HUES64 (cell line): Measurements from ENCODE around the gene TM4SF5.
"Not testable (repeated sequence)": the region's sequence is repeated elsewhere in the genome, so short reads cannot be mapped to it uniquely, and the experiment has no call there.

Source experiments
- H3K27ac ChIP-seq: 2 replicates; pipeline ENCODE4 v1.7.0; 2013; ENCODE audit warnings: low read depth, low read length, inconsistent platforms
- H3K27me3 ChIP-seq: 2 replicates; pipeline ENCODE4 v1.6.1; 2013; ENCODE audit warnings: mild to moderate bottlenecking, low read length; ENCODE audit not compliant: insufficient read depth
- H3K36me3 ChIP-seq: 2 replicates; pipeline ENCODE4 v1.6.1; 2013; ENCODE audit warnings: mild to moderate bottlenecking, low read length; ENCODE audit not compliant: insufficient read depth
- H3K4me1 ChIP-seq: 2 replicates; pipeline ENCODE4 v1.6.1; 2013; ENCODE audit warnings: mild to moderate bottlenecking, low read length, moderate library complexity; ENCODE audit not compliant: insufficient read depth
- H3K4me3 ChIP-seq: 2 replicates; pipeline ENCODE4 v1.5.1; 2013; ENCODE audit warnings: mild to moderate bottlenecking, low read length, moderate library complexity
- H3K9ac ChIP-seq: 2 replicates; pipeline ENCODE4 v1.6.1; 2013; ENCODE audit warnings: mild to moderate bottlenecking, low read depth, low read length
- H3K9me3 ChIP-seq: 2 replicates; pipeline ENCODE4 v1.6.1; 2013; ENCODE audit warnings: low read depth, low read length; ENCODE audit not compliant: insufficient read depth
- WGBS: fragments of 150-250, 120-280 bp; methylation state at CpG from one replicate; pipeline ENCODE4 v1.1.7; 2013; ENCODE audit warnings: missing lambda C conversion rate; 5-methylcytosine and 5-hydroxymethylcytosine counted together

The TM4SF5 gene

GRCh38 chr17:4810696-4811290 is 39.1 kb downstream of the TM4SF5 start:
- no peak overlapping the region for H3K9ac ChIP-seq
- peaks cover 38% of the 10 kb centered on the region for H3K36me3 ChIP-seq
- H3K9me3 ChIP-seq, result no peaks in the 10 kb centered on the region
- no peak overlapping the region for H3K27ac ChIP-seq
- no peak overlapping the region for H3K4me3 ChIP-seq
- H3K27me3 ChIP-seq, result no peaks in the 10 kb centered on the region
- 96% methylated on average over 13 of the region's 13 CpGs for WGBS
- H3K4me1 ChIP-seq, result peaks cover 12% of the 10 kb centered on the region; the same call in 1 of the 2 replicates

DNA sequence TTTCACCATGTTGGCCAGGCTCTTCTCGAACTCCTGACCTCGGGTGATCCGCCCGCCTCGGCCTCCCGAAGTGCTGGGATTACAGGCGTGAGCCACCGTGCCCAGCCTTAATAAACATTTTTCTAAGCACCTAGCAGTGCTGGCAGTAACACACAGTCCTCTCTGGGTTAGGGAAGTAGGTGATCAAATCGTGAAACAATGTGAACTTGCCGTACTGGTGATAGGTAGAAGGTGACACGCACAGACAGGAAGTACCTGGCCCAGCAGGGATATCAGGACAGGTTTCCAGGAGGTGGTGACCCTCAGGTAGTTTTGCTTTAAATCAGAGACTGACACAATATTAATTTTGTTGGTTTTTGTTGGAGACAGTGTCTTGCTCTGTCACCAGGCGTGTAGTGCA is 39.8 kb downstream of the TM4SF5 start:
- Histone ChIP-seq H3K4me1 (peaks cover 7% of the 10 kb centered on the region; the same call in 1 of the 2 replicates), H3K27me3 (no peaks in the 10 kb centered on the region), H3K27ac (no peak overlapping the region), H3K9ac (no peak overlapping the region), H3K9me3 (no peaks in the 10 kb centered on the region), H3K36me3 (peaks cover 44% of the 10 kb centered on the region), H3K4me3 (no peak overlapping the region)
- WGBS, result 95% methylated on average over 12 of the region's 12 CpGs

GRCh38 chr17:4812690-4813089 is 41.0 kb downstream of the TM4SF5 start:
- H3K36me3 ChIP-seq, result peaks cover 55% of the 10 kb centered on the region
- no peak overlapping the region for H3K9ac ChIP-seq
- 94% methylated on average over 7 of the region's 7 CpGs for WGBS
- no peaks in the 10 kb centered on the region for H3K9me3 ChIP-seq
- H3K4me3 ChIP-seq, result no peak overlapping the region
- no peak overlapping the region for H3K27ac ChIP-seq
- H3K27me3 ChIP-seq, result no peaks in the 10 kb centered on the region
- peaks cover 6% of the 10 kb centered on the region; the same call in 1 of the 2 replicates for H3K4me1 ChIP-seq

DNA sequence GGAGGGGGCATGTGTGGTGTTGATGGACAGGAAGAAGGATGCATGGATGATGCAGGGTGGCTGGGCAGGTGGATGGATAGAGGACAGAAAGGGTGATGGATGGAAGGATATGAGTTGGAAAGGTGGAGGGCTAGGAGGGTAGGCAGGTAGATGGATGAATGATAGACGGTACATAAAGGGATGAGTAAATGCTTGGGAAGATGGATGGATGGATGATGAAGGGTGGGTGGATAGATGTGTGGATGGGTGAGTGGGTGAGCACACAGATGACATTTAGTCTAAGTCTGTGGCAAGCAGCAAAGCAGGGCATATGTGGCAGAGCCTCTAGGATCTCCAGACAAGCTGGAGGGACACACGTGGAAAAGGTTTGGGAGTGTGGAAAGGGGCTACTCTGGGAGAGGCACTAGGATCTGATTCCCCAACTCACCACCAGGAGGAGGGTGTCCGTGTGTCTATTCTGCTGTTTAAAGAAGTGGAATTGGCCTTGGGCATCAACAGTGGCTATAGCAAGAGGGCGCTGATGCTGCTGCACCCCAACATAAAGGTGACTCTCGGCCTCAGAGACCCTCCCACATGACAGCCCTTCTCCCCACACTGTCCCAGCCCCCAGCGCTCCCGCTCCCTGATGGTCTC is 43.5 kb downstream of the TM4SF5 start:
- H3K27ac ChIP-seq, result no peak overlapping the region
- H3K4me3 ChIP-seq, result no peak overlapping the region
- H3K9me3 ChIP-seq, result no peaks in the 10 kb centered on the region
- no peaks in the 10 kb centered on the region for H3K4me1 ChIP-seq
- no peak overlapping the region for H3K9ac ChIP-seq
- 90% methylated on average over 7 of the region's 7 CpGs for WGBS
- peaks cover 55% of the 10 kb centered on the region for H3K36me3 ChIP-seq
- H3K27me3 ChIP-seq, result no peaks in the 10 kb centered on the region

GRCh38 chr17:4816826-4817225 is 45.1 kb downstream of the TM4SF5 start:
- Histone ChIP-seq H3K4me1 (no peaks in the 10 kb centered on the region), H3K9ac (no peak overlapping the region), H3K27ac (no peak overlapping the region), H3K9me3 (no peaks in the 10 kb centered on the region), H3K27me3 (no peaks in the 10 kb centered on the region), H3K4me3 (no peak overlapping the region), H3K36me3 (peaks cover 47% of the 10 kb centered on the region)
- WGBS, result 93% methylated on average over 13 of the region's 13 CpGs

DNA sequence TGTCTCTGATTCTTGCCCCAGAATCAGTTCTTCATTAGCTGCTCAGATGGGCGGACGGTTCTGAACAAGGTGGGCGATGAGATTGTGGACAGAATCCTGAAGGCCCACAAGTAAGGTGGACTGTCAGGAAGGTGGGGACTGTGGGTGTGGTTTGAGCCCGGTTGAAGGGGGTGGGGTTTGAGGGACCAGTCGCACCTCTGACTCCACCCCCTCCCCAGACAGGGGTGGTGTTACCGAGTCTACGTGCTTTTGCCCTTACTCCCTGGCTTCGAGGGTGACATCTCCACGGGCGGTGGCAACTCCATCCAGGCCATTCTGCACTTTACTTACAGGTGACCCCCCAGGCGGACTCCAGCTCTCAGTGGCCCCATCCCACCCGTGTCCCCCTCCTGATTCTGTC is 46.6 kb downstream of the TM4SF5 start:
- 89% methylated on average over 11 of the region's 12 CpGs for WGBS

DNA sequence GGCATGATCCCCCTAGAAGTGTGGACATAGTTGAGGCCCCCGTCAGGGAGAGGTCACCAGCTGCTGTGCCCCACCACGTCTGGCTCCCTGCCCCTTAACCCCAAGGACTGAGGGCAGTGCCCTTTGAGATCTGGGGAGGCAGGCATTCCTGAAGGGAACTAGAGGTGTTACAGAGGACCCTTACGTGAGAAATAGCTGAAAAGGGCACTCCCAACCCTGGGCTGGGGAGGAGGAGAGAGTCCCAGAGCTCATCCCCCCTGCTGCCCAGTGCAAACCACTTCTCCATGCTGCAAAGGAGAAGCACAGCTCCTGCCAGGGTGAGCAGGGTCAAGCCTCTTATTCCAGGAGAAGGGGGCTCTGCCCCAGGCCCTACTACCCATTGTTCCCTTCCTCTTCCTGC is 51.1 kb downstream of the TM4SF5 start:
- no peaks in the 10 kb centered on the region for H3K9me3 ChIP-seq

More for the DNA sequence above, 46.6 kb downstream of the TM4SF5 start:
- Histone ChIP-seq H3K4me1 (no peaks in the 10 kb centered on the region), H3K27me3 (no peaks in the 10 kb centered on the region), H3K27ac (no peak overlapping the region), H3K9me3 (no peaks in the 10 kb centered on the region), H3K9ac (no peak overlapping the region), H3K4me3 (no peak overlapping the region), H3K36me3 (peaks cover 51% of the 10 kb centered on the region)

GRCh38 chr17:4823373-4824089 is 51.8 kb downstream of the TM4SF5 start:
- WGBS, result 92% methylated on average over 11 of the region's 12 CpGs
- Histone ChIP-seq H3K27ac (no peak overlapping the region), H3K4me3 (no peak overlapping the region), H3K36me3 (peaks cover 25% of the 10 kb centered on the region), H3K4me1 (no peaks in the 10 kb centered on the region), H3K27me3 (no peaks in the 10 kb centered on the region), H3K9ac (no peak overlapping the region), H3K9me3 (no peaks in the 10 kb centered on the region)

More for the DNA sequence above, 51.1 kb downstream of the TM4SF5 start:
- Histone ChIP-seq H3K36me3 (peaks cover 31% of the 10 kb centered on the region), H3K9ac (no peak overlapping the region), H3K27me3 (no peaks in the 10 kb centered on the region), H3K4me1 (no peaks in the 10 kb centered on the region), H3K4me3 (no peak overlapping the region), H3K27ac (no peak overlapping the region)
- 84% methylated on average over 3 of the region's 3 CpGs for WGBS

DNA sequence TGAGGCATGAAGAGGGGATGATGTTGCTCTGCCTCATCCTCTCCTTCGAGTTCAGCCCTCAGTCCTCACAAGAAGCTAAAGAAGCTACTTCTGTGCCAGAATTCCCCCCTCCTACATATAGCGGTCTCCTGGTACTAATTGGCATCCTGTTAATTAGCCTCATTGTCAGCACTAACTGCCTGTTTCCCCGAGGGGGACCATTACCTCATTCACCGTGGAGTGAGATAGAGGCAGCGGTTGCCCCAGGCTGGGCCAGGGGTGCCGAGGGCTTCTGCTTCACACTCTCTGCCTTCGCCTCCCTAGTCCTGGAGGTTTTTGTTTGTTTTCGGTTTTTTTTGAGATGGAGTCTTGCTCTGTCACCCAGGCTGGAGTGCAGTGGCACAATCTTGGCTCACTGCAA is 55.7 kb downstream of the TM4SF5 start:
- Histone ChIP-seq H3K4me1 (no peaks in the 10 kb centered on the region), H3K9ac (no peak overlapping the region), H3K27ac (no peak overlapping the region), H3K9me3 (no peaks in the 10 kb centered on the region), H3K27me3 (no peaks in the 10 kb centered on the region), H3K4me3 (no peak overlapping the region), H3K36me3 (peaks cover 9% of the 10 kb centered on the region)
- WGBS, result 78% methylated on average over 8 of the region's 8 CpGs

DNA sequence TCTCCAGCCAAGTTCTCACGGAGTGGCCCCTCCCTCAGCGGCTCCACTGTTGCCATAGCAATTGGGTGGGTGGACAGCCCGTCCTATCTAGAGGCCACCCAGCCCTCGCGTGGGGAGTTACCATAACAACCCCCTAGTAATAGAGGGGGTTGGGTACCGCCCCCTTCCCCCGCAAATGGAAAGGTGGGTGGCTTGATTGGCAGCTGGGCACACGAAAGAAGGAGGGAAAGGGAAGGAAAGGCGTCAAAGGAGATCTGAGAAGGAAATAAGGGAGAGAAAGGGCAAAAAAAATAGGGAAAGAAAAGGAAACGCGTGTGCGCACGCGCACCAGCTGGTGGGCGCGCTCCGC is 61.1 kb downstream of the TM4SF5 start:
- under 1% methylated on average over 11 of the region's 17 CpGs for WGBS
- Histone ChIP-seq H3K9ac (peak overlapping the region; percentile 71), H3K27ac (peak overlapping the region; percentile 65; the same call in 1 of the 2 replicates), H3K4me3 (peak overlapping the region; percentile 78), H3K4me1 (peaks cover 12% of the 10 kb centered on the region)
- not testable (repeated sequence) for H3K36me3 ChIP-seq, H3K27me3 ChIP-seq, H3K9me3 ChIP-seq
